Mammary epithelial cell (primary cell): ENCODE results near the gene F2RL1.

Experiments
- CTCF ChIP-seq, 2 donors: IDR thresholded peaks in 1 of 2; conservative IDR thresholded peaks in 1 of 2; 2 replicates each; pipeline ENCODE4 v1.5.1; 2011 to 2012; ENCODE audit warnings: inconsistent platforms in 2 of 2, low read length in 2 of 2, mild to moderate bottlenecking in 2 of 2, control low read depth in 1 of 2, low read depth in 1 of 2; ENCODE audit not compliant: insufficient read depth in 1 of 2; ENCODE audit errors: extremely low read depth in 1 of 2
- EZH2 ChIP-seq: IDR thresholded peaks from 2 replicates; pipeline ENCODE4 v1.6.1; 2012; ENCODE audit warnings: low read length, inconsistent platforms, borderline replicate concordance

- TF ChIP-seq CTCF (conservative IDR thresholded peaks at IDR 0.05 in 1 of 2, IDR thresholded peaks at IDR 0.05 in 1 of 2; ENCODE audit: extremely low read depth in 1 of 2, insufficient read depth in 1 of 2, low read depth in 1 of 2, low read length in 2 of 2) = no peak
- no peak for TF ChIP-seq EZH2
Measured at GRCh38 chr5:76801159-76801802, 17.5 kb upstream of the F2RL1 start.
